ENCODE data around the gene COL6A1. TPM values are rescaled to one million over a fixed set of nuclear protein-coding genes. Genes with fewer than 3 reads are reported as not detected.
A peak's percentile ranks its signal among the peaks of the same experiment; 100 is the strongest.
"Not testable (repeated sequence)": the region's sequence is repeated elsewhere in the genome, so short reads cannot be mapped to it uniquely, and the experiment has no call there.

Gene COL6A1
- total RNA-seq, 1 donor = 5.7 TPM

DNA sequence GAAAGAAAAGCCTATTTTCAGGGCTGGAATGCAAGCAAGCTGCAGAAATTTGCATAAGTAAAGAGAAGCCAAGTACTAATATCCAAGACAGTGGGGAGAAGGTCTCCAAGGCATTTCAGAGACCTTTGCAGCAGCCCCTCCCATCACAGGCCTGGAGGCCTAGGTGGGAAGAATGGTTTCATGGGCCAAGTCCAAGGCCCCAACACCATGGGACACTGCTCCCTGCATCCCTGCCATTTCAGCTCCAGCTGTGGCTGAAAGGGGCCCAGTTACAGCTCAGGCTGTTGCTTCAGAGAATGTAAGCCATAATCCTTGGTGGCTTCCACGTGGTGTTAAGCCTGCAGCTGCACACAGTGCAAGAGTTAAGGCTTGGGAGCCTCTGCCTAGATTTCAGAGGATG, 16.9 kb upstream of the COL6A1 start:
- no peak for DNase-seq (ENCODE audit: low read depth in 2 of 3, low spot score in 2 of 3)

DNA sequence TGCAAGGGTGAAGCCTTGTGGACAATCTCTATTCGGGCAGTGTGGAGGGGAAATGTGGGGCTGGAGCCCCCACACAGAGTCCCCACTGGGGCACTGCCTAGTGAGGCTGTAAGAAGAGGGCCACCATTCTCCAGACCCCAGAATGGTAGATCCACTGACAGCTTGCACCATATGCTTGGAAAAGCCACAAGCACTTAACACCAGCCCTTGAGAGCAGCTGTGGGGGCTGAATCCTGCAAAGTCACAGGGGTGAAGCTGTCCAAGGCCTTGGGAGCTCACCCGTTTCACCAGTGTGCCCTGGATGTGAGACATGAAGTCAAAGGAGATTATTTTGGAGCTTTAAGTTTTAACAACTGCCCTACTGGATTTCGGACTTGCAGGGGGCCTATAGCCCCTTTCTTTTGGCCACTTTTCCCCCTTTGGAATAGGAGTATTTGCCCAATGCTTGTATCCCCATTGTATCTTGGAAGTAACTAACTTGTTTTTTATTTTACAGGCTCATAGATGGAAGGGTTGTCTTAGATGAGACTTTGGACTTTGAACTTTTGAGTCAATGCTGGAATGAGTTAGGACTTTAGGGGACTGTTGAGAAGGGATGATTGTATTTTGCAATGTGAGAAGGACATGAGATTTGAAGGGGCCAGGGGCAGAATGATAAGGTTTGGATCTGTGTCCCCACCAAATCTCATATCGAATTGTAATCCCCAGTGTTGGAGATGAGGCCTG, 16.3 kb upstream of the COL6A1 start:
- no peak for DNase-seq (ENCODE audit: low read depth in 2 of 3, low spot score in 2 of 3)

- DNase-seq (ENCODE audit: low read depth in 2 of 3, low spot score in 2 of 3) = no peak
These were observed 14.7 kb upstream of the COL6A1 start for GRCh38 chr21:45966791-45967394.

GRCh38 chr21:45969921-45970673, 11.5 kb upstream of the COL6A1 start:
- no peak for DNase-seq (ENCODE audit: low read depth in 2 of 3, low spot score in 2 of 3)

DNA sequence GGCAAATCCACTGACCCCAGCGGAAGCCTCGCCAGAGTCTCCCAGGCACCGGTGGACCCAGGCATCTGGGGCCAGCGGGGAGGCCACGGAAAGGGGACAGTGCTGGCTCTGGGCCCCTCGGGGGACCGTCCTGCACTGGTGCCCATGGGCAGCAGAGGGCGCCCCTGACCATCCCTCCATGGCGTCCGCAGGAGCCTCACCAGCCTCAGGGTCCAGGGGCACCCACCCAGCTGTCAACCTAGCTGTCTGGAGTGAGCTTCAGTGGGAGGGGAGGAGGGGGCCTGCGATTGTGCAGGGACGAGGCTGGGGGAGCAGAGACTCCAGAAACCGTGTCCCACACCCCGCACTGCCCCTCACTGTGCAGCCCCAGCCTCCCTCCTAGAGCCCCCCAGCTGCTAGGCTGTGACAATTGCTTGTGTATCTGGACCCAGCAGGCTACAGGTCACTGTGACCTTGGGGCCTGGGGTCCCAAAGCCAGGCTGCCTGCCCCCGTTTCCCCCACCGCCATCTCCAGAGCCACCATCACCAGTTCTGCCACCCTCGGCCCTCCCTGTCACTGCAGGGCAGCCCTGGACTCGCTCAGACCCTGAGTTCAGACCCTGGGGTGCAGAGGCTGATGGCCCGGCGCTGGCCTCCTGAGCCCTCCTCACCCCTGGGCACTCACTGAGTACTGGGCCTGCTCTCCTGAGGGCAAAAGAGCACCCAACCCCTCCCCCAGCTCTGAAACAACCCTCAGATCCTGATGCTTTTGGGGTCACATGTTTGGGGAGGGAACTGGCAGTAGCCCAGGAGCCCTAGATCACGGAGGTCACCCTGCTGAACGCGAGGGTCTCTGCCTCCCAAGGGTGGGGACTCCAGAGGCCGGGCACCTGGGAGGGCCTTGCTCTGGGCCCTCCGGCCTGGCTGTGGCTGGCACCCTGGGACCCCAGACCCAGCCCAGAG, 10.6 kb upstream of the COL6A1 start:
- DNase-seq (ENCODE audit: low read depth in 2 of 3, low spot score in 2 of 3) = peak in 2 of 3 donors; percentile 56 to 64

DNA sequence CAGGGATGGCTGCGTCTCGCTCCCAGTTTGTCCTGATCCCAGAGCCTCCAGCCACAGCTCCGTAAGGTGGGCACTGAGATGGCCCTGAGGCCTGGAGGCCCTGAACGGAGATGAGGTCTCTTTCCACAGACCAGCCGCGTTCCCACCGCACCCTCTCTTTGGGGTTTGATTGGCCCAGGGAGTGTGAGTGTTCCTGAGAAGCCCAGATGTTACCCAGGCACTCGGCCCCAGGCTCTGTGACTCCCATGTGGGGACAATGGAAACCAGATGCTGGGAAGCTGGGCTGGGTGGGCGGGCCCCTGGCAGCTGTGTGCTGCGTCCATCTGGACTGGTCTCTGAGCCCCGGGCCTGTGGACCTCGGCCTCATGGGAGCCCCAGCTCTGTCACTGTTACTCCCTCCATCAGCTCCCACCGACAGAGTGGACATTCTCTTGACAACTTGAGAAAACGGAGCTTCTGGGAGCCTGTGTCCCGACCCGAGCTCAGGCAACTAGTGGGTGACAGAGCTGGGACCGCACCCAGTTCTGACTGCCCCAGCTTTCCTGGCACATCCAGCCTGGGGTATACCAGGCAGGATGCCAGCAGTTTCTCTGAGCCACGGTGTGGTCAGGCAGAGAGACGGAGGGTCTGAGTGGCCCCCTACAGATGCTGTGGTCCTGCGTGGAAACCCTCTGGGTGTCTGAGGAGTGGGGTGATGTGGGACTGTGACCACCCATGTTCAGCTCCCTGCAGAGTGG, 9.8 kb upstream of the COL6A1 start:
- no peak for DNase-seq (ENCODE audit: low read depth in 2 of 3, low spot score in 2 of 3)

DNA sequence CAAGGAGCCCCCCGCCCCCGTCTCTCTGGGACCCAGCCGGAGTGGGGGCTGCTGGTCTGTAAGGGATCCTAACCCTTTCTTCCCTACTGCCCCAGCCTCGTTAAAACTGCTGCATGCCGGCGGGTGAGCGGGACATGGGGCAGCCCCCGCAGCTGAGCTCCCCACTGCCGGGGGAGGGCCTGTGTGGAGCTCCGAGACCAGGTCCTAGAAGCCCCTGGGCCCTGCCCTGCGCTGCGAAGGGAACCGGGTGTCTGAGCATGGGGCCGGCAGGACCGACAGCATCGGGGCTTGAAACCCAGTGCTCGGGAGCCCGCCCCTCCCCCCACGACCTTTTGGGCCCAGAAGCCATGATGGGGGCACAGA, 9.2 kb upstream of the COL6A1 start:
- no peak for DNase-seq (ENCODE audit: low read depth in 2 of 3, low spot score in 2 of 3)

- DNase-seq (ENCODE audit: low read depth in 2 of 3, low spot score in 2 of 3) = no peak
These were observed 8.7 kb upstream of the COL6A1 start for GRCh38 chr21:45972716-45973474.

DNA sequence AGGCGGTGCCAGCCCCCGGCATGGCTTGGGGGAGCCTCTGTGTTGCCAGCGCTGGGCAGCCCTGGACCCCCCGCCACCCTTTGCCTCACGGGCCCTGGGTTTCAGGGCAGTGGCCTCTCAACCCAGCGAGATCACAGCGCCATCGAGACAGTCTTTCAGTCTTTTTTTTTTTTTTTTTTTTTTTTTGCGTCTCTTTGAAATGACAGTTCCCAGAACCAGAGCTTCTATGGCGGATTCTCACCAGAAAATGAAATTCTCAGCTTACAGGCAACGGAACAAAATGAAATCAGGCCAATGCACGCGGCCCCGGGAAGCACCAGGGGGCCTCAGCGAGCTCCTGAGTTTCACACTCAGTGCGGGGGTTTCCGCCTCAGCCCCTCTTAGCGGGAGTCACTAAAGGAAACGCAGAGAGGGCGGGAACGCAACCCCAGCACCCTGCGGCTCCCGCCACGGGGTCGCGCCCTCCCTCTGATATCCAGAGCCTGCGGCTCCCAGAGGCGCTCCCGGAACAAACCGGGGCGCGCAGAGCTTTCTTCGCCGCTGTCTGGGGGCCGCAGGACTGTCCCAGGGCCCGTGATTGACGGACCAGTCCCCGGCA, 8.0 kb upstream of the COL6A1 start:
- DNase-seq (ENCODE audit: low read depth in 2 of 3, low spot score in 2 of 3) = peak; percentile 50 to 81 (median 80)

DNA sequence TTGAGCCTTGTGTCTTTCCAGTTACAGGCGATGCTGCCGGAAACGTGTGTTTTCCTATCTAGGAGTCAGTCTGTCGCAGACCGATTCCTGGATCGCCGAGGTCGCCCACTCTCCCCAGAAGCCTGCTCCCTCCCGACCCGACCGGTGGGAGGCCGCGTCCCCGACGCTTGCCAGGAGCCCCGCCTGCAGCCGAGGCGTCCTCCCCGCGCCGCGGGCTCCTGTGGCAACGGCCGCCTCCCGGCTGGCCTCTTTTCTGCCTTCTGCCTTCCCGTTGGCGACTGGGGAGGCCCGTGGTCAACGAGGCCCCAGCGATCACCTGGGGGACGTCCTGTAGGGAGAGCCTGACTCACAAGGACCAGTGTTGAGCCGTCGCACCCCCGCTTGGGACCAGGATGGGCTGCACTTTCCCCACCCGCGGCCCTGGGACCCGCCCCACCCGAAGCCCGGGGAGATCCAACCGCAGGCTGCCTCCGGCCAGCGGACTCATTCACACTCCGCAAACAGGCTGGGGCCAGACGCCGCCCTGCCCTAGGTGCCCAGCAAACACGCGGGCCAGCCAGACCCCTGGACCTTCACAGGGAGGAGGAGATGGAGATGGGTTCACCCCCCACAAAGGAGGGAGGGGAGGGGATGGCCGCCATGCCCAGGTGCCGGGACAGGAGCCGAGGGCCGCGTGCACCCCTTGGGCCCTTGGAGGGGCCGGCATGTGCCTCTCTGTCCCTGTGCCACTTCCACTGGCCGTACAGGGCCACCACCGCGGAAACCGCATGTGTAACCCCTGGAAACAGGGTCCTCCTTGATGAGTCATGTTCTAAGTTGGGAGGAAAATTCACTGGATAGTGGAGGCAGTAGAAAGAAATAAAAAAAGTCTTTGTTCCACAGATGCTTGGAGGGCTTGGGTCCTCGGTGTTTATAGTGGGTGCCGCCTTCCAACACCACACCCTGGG, 7.2 kb upstream of the COL6A1 start:
- DNase-seq (ENCODE audit: low read depth in 2 of 3, low spot score in 2 of 3) = peak in 2 of 3 donors; percentile 28 to 58

- DNase-seq (ENCODE audit: low read depth in 2 of 3, low spot score in 2 of 3) = no peak
These were observed 6.4 kb upstream of the COL6A1 start for GRCh38 chr21:45975020-45975666.

GRCh38 chr21:45975667-45976409, 5.7 kb upstream of the COL6A1 start:
- DNase-seq (ENCODE audit: low read depth in 2 of 3, low spot score in 2 of 3) = not testable (repeated sequence)

- no peak for DNase-seq (ENCODE audit: low read depth in 2 of 3, low spot score in 2 of 3)
These were observed 4.8 kb upstream of the COL6A1 start for GRCh38 chr21:45976701-45977311.

- DNase-seq (ENCODE audit: low read depth in 2 of 3, low spot score in 2 of 3) = no peak
These were observed 4.2 kb upstream of the COL6A1 start for GRCh38 chr21:45977396-45977795.

GRCh38 chr21:45979141-45979631, 2.4 kb upstream of the COL6A1 start:
- no peak for DNase-seq (ENCODE audit: low read depth in 2 of 3, low spot score in 2 of 3)

GRCh38 chr21:45979651-45980050, 1.9 kb upstream of the COL6A1 start:
- DNase-seq (ENCODE audit: low read depth in 2 of 3, low spot score in 2 of 3) = no peak
